GM18505 (cell line): ENCODE measurements around the gene EXOSC7.

Source experiments
- ATAC-seq: cut with Tn5 transposase; IDR thresholded peaks from one replicate; pipeline ENCODE4 v1.9.1; 2021; ENCODE audit not compliant: unreplicated experiment
- POLR2A ChIP-seq: IDR thresholded peaks from 4 replicates; pipeline ENCODE4 v1.6.1; 2011; ENCODE audit warnings: borderline replicate concordance; ENCODE audit not compliant: insufficient read depth, insufficient read length; ENCODE audit errors: extremely low read depth

EXOSC7 gene

DNA sequence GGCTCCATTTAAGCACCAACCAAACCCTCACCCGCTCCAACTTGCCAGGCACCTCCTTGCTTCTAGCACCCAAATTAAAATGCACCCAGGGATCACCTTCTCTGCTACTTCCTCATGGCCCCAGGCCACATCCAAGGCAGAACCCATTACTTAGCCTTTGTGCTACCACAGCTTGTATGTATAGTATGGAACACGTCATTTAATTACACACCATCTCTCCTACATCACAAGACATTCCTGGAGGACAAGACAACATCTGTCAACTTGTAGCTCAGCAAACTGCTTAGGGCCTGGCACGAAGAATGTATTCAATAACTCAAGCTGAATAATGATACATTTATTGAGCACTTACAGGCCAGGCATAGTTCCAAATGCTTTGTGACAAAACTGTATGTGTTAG lies 23.4 kb upstream of the EXOSC7 start:
- no peak for TF ChIP-seq POLR2A
- no peak for ATAC-seq

DNA sequence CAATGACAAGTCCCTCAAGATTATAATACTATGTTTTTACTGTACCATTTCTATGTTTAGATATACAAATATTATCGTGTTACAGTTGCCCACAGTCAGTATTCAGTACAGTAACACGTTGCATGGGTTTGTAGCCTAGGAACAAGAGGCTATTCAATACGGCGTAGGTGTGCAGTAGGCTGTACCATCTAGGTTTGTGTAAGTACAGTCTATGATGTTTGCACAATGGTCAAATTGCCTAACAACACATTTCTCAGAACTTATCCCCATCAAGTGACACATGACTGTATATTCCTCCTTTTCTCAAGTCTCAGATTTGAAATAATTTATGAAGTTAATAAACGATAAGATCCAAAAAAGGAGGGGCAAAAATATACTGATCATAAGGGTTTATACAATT lies 21.7 kb upstream of the EXOSC7 start:
- ATAC-seq, result no peak
- no peak for TF ChIP-seq POLR2A

DNA sequence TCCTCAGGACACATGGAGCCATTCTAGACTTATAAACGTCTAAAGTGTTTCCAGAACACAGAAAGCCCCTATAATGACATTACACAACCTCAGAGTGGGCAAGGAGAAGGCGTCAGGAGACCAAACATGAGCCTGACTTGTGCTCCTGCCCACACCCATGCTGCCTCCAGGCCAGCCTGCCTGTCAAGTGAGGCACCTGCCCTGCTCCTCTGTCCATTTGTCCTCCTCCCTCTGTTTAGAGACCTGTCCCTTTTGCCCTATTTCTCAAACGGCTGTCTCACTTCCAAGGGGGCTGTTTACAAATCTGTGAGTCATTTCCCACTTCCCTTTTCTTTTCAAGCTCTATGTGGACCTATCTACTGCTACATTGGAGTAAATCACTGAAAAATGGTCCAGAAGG lies 21.1 kb upstream of the EXOSC7 start:
- no peak for TF ChIP-seq POLR2A
- no peak for ATAC-seq

DNA sequence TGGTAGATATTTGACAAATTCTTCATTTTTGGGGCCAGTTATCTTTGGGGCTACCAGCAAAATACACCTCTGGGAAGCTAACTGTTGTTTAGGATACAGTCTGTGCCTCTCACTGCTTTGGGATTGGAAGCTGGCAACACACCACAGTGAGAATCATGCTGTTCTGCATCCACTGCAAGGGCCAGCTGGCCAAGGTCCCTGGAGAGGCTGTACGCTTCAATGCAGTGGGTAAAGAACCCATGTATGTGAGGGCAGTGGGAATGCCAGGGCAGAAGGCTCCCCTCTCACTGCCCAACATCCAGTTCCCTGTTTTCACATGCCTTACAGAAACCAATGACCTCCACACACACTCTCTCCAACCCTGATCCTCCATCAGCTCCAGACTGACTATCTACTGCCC lies 20.1 kb upstream of the EXOSC7 start:
- no peak for TF ChIP-seq POLR2A
- ATAC-seq, result no peak

- no peak for TF ChIP-seq POLR2A
- no peak for ATAC-seq
Observed at GRCh38 chr3:44957986-44958385, 18.1 kb upstream of the EXOSC7 start.

DNA sequence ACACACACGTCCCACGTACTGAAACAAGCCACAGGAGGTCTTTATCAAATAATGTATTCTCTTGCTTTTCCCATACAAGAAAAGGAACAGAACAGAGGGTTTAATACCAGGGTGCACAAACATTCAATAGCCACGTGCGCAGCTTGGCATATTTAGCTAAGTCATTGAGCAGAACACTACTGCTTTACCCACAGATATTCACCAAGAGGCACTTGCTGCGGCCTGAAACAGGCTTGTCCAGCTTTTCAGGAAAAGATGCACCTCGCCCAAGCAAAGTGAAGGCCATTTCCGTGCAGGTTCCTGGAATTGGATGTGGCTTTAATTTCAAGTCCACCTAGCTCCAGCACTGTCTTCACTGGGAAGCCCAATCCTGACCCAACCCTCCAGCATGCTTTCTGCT lies 17.7 kb upstream of the EXOSC7 start:
- ATAC-seq, result no peak

GRCh38 chr3:44960387-44961026 lies 15.5 kb upstream of the EXOSC7 start:
- no peak for TF ChIP-seq POLR2A
- ATAC-seq, result no peak

More for the DNA sequence above, 17.7 kb upstream of the EXOSC7 start:
- TF ChIP-seq POLR2A, result no peak

DNA sequence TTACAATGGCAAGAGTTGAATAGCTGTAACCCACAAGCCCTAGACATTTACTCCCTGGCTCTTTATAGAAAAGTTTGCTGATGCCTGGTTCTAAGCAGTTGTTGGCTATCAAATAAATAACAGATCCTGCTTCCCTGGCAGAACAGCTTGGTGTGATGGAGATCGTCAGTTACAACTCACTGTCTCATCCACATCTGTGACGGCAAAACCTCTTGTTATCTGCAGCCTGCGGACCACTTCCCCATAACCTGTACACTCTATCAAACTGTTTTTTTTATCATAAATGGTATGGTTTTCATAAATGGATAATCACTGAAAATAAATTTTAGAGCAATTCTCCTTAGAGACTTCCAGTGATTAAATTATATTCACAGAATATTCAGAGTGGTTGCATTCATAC lies 14.2 kb upstream of the EXOSC7 start:
- TF ChIP-seq POLR2A, result no peak
- ATAC-seq, result no peak

DNA sequence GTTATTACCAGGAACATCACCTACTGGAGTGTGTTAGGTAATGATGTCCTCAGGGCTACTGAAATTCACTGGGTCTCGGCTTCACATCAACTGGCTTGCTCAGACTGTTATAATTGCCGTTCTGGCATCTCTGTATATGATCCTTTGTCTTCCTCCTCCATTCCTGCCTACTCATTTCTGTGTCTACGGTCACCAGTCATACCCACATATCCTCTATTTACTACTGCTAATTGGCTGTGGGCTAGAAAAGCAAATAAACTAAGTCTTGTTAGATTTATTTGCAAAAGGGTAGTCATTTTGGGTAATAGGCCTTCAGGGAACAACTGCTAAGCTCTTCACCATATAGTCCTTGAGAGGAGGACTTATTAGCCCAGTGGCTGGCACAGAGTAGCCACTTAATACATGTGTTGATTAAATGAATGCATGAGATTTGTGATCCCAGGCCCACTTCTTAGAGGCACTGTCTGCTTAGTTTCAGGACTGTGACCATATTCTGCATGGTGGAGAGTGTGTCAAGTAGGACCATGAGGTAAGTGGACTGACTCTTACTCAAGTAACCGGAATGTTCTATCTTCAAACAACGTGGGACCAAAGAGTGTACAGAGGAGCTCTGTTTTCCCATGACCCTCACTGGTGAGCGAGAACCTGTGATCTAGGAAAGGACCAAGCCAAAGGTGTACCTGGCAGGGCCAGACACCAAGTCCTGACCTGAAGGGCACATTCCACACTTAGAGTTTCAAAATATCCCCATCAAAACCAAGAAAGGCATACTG lies 13.2 kb upstream of the EXOSC7 start:
- no peak for TF ChIP-seq POLR2A
- ATAC-seq, result no peak

GRCh38 chr3:44963571-44964325 lies 12.3 kb upstream of the EXOSC7 start:
- no peak for TF ChIP-seq POLR2A
- ATAC-seq, result no peak

DNA sequence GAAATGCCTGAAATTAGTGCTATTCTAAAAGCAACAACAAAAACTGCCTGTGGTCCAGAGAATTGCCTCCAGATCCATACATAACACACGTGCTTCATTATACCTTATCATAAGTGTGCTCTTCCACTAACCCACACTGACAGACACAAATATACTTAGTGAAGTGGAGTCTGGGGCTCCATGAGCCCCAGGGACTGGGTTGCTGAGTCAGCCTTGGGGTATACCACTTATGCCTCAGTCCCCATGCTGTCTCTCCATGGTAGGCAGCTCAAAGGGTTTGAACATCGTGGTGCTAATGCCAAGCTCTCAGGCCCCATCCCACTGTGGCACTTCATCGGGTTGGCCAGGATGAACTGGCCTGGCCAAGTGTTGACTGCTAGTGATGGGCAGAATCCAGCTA lies 10.9 kb upstream of the EXOSC7 start:
- no peak for TF ChIP-seq POLR2A
- no peak for ATAC-seq

GRCh38 chr3:44966795-44967278 lies 9.2 kb upstream of the EXOSC7 start:
- ATAC-seq, result no peak
- TF ChIP-seq POLR2A, result no peak

GRCh38 chr3:44968447-44968858 lies 7.6 kb upstream of the EXOSC7 start:
- TF ChIP-seq POLR2A, result no peak
- ATAC-seq, result no peak

DNA sequence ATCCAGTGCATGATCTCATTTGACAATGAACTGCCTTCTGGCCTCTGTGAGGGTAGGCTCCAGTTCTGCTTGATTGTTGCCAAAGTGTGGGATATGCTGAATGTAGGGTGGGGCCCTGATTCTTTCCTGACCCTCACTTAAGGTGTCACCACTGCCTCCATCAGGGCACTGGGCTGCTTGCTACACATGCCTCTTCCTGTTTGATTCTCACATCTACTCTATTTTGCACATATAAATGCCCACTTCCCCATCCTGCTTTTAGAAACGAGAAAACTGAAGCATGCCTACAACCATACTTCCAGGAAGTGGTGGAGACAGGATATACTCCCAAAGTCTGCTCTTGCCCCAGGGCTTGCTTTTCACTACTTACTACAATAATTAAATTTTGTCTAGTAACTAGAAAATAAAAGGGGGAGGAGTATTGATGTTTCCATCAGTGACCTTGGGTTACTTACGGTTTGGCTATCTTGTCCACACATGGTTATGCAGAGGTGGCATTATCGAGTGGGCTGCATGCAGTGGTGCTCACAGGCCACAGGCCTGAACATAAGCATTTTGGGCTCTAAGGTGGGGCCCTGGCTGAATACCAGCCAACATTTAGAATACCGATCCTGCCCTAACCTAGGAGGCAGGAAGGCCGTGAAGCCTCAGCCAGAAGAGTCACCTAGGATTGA lies 6.8 kb upstream of the EXOSC7 start:
- TF ChIP-seq POLR2A, result no peak
- ATAC-seq, result no peak

GRCh38 chr3:44969828-44970179 lies 6.2 kb upstream of the EXOSC7 start:
- TF ChIP-seq POLR2A, result no peak
- ATAC-seq, result no peak
